Measurements from ENCODE around the gene KDM5B.
"Not testable (repeated sequence)": the region's sequence is repeated elsewhere in the genome, so short reads cannot be mapped to it uniquely, and the experiment has no call there.

The KDM5B gene

DNA sequence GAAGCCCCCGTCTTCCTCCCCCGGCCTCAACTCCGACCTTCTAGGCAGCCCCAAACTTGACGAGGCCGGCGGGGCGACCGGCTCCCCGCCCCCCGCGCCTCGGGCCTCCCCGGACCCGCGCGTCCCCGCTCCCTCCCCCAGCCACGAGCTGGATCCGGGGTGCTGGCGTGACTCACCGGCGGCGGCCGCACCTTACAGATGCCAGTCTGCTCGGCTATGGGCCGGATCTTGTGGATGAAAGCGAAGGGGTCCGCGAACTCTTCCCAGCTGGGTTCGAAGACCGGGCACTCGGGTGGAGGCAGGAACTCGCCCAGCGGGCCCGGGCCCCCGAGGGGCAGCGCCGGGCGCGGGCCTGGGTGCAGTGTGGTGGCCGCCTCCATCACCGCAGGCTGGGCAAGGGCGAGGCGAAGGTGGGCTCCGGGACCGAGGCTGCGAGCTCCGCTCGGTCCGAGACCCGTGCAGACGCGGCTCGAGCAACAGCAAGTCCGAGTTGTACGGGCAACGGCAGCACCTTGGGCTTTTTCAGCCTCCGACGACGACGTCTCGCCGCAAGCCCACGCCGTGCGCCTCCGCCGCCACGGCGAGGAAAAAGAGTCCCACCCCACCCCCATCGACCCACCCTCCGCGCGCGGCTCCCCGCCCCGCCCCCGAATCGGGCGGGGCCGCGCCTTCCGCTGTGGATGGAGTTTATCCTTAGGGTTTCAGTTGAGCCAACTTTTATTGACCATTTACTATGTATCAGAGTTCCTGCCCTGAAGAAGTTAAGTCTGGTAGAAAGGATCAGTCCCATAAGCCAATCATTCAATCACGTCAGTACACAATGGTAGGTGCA, at the start of gene KDM5B:
Gene KDM5B (minus strand): TSS at position 496 of the 832 bp plus-strand sequence. CDS start 116 bp downstream, at position 380.
- DNase-seq (ENCODE audit: low read depth): peak; percentile 54

- no peak for DNase-seq (ENCODE audit: low read depth)
Measured at GRCh38 chr1:202857136-202857610, 49.0 kb upstream of the KDM5B start.

GRCh38 chr1:202856014-202856413, 47.8 kb upstream of the KDM5B start:
- no peak for DNase-seq (ENCODE audit: low read depth)

DNA sequence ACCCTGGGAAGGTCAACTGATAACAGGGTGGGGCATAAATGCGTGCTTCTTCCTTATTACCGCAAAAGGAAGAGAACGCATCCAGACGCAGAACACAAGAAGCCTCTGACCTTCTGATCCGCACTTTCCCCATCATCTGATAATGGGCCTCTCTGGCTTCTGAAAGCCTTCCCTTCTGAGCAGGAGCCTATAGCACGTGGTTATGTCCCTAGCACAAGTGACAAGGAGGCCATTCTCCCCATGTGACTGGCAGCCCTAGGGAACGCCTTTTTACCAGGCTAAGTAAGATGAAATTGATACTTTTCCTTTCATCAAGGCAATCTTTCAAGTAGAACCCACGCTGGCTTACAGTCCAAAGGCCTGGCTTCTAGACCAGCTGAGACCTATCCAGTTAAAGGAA, 46.6 kb upstream of the KDM5B start:
- DNase-seq (ENCODE audit: low read depth): no peak

DNA sequence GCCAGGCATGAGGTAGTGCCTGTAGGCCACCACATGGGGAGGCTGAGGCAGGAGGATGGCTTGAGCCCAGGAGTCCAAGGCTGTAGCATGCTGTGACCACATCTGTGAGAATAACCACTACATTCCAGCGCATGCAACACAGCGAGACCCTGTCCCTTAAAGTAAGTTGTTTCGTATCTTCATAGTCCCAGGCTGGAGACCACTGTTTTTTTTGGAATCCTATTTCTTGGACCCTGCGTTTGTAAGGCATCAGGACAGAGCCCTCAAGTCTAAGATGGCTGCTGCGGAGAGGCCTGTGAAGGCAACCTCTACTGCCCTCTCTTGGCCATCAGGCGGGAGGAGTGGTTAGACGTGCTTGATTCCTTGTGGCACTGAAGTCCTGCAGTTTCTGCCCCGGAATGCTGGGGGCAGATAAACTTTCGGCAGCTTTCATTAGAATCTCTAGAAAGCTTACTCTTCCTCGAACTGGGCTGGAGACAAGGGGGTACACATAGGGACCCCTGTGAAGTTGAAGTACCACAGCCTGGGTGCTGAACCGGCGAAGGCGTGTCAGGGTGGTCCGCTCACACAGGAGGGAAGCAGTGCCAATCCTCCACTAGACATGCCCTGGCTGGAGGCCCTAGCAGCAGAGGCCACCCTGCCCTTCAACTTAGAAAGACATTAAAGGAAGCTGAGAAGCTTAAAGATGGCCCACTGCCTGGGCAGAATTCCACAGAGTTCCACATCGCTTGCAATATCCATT, 44.1 kb upstream of the KDM5B start:
- DNase-seq (ENCODE audit: low read depth): no peak

DNA sequence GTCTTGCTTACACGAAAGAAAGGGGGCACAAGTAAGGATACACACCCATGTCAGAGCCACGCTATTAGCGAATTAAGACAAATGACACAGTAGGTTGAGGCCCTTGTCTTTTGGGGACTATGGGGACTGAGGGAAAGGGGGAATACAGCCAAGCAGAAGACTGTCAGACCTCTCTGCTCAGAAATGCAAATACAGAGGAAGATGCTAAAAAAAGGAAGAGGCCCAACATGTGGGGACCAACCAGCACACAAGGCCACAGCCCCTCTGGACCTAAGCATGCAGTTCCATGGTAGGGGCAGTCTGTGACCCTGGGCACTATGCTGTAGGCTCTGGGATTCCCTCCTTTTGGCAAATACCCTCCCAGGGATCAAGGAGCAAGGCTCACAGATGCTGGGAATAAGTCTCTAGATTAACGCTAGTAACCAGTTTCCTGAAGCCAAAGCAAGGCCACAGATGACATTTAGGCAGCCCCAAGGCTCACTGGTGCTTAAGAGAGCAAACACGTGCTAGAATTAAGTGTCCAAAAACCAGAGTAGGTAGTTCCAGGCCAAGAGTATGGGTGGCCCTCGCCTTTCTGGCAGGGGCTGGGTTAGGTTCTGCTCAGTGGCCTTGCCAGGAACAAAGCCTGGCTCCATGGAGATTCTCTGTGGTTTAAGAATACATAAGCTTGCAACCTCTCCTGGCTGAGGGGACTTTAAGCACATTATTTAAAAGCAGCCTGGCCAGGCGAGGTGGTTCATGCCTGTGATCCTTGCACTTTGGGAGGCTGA, 42.6 kb upstream of the KDM5B start:
- DNase-seq (ENCODE audit: low read depth): no peak

- DNase-seq (ENCODE audit: low read depth): no peak
Measured at GRCh38 chr1:202848191-202848542, 39.9 kb upstream of the KDM5B start.

DNA sequence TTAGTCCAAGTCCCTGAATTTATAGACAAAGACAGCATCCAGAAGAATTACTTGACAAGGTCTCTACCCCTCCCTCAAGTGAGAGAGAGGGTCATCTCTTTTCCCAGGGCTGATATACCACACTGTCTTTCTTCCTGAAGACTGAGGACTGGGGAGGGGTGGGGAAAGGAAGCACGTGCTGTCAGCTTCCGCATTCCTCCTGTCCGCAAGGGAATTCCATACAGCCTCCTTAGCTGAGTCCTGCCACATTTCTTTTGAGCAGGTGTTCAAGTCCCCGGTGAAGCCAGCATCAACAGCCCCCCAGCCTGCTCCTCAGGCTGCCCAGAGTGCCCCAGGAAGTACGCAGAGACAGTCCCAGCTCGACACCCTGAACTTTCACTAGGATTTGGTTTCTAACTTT, 36.7 kb upstream of the KDM5B start:
- DNase-seq (ENCODE audit: low read depth): no peak

DNA sequence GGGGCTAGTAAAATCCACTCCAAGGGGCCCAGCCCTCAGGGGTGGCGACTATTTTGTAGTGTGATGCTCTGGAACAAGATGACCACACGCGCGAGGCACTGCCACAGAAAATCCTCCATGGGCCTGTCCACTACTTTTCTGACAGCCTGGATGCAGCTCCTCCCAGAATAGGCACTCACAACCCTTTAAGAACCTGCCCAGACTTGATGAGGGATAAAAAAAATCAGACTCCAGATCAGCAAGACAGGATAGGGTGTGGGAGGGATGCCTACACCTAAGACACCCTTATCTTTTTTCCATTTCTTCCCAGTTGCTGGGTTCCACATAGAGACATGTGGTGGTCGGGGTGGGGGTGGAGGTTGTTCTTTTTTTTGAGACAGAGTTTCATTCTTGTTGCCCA, 36.0 kb upstream of the KDM5B start:
- DNase-seq (ENCODE audit: low read depth): no peak

DNA sequence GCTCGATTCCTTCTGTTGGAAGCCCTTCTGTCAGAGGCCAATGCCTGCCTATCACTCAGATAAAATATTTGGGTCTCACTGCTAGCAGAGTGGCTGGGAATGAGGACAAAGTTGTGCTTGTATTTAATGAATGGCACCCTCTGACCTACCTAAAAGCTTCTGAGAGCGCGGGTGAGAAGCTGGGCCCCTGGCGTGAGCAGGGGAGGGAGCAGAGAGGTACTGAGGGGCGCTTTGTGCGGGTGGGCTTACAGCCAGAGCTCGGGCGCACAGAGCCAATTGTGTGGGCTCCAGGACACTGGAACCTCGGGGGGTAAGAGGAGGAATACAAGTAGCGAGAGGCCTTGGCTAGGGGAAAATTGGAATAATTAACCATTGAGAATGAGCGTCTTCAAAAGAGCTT, 34.9 kb upstream of the KDM5B start:
- no peak for DNase-seq (ENCODE audit: low read depth)

GRCh38 chr1:202837746-202838262, 29.6 kb upstream of the KDM5B start:
- no peak for DNase-seq (ENCODE audit: low read depth)

DNA sequence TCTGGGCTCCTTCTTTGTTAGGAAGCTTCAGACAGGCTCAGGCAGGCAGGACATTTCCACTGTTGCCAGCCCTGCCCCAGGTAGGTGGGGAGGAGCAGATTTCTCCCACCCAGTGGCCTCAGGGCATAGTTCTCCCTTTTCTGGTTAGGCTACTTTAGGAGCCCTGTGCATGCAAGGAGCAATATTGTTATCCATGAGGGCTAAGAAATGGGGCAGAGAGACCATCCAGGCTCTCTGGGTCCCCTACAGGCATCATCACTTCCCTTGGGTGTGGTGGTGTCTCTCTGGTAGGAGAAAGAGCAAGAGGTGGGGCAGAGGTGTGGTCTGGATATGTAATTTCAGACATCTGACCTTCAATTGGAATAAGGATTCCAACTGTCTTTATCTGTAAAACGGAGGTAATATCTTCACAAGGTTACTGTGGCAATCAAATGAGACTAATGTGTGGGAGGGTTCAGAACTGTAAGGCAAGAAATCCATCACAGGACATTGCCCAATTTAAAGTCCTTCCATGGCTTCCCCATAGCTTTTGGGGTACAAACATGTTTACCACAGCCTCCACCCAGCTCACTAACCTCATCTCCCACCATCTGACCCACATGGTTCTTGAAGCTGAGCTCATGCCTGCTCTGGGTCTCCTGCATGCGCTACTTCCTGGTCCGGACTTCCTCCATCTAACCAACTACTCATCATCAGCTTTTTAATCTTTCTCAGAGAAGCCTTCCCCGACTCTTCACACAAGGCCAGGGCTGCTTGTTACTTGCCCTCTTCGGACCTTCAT, 28.6 kb upstream of the KDM5B start:
- DNase-seq (ENCODE audit: low read depth): no peak

GRCh38 chr1:202835548-202836072, 27.4 kb upstream of the KDM5B start:
- DNase-seq (ENCODE audit: low read depth): no peak

- DNase-seq (ENCODE audit: low read depth): no peak
Measured at GRCh38 chr1:202834771-202835547, 26.7 kb upstream of the KDM5B start.

DNA sequence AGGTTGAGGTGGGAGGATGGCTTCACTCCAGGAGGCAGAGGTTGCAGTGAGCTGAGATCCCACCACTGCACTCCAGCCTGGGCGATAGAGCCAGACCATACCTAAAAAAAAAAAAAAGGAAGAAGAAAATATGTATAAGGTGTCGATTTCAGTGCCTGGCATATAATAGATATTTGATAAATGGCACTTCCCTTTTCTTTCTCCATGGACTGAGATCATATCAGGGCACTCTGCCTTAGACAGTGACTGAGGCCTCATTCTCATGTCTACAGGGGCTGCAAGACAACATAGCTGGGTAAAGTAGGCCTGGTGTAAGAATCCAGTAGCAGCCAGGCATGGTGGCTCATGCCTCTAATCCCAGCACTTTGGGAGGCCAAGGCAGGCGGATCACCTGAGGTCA, 23.7 kb upstream of the KDM5B start:
- DNase-seq (ENCODE audit: low read depth): no peak

GRCh38 chr1:202829223-202829622, 21.0 kb upstream of the KDM5B start:
- not testable (repeated sequence) for DNase-seq (ENCODE audit: low read depth)

GRCh38 chr1:202825748-202826147, 17.5 kb upstream of the KDM5B start:
- no peak for DNase-seq (ENCODE audit: low read depth)

- no peak for DNase-seq (ENCODE audit: low read depth)
Measured at GRCh38 chr1:202821467-202821866, 13.2 kb upstream of the KDM5B start.

DNA sequence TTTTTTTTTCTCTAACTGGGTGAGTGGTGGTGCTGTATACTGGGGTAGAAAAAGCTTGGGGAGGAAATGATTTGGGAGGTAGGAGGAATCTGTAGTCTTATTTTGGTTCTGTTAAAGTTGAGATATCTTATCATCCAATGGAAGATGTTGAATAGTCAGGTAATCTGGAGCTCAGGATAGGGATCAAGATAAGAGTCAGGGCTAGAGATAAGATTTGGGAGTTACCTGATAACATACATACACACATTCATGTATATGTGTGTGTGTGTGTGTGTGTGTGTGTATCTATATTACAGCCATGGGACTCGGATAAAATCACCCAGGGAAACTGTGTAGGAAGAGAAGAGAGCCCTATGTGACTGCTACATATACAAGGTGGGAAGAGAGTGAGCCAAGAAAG, 10.6 kb upstream of the KDM5B start:
- DNase-seq (ENCODE audit: low read depth): no peak

DNA sequence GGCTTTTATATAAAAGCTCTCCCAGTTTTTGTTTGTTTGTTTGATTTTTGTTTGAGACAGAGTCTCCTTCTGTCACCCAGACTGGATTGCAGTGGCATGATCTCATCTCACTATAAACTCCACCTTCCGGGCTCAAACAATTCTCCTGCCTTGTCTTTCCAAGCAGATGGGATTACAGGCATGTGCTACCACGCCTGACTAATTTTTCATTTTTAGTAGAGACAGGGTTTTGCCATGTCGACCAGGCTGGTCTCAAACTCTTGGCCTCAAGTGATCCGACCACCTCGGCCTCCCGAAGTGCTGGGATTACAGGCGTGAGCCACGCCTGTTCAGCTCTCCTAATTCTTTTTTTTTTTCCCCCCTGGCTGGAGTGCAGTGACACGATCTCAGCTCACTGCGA, 6.9 kb upstream of the KDM5B start:
- DNase-seq (ENCODE audit: low read depth): no peak
